Heart left ventricle (tissue), 13 donors: ENCODE results near the gene ACAP1.

ENCODE experiments used
- CTCF ChIP-seq, 12 donors: fragments of 200-600 bp; sonication (generic) in 4 of 12; IDR thresholded peaks; one replicate each; pipeline versions ENCODE4 v1.5.0 to v1.8.0; 2018 to 2022; ENCODE audit warnings: antibody characterized with exemption in 12 of 12, mild to moderate bottlenecking in 5 of 12
- POLR2A ChIP-seq, 2 donors: fragments of 450-650 bp; IDR thresholded peaks; one replicate each; pipeline ENCODE4 v1.6.1; 2017; ENCODE audit warnings: antibody characterized with exemption in 2 of 2, mild to moderate bottlenecking in 2 of 2, moderate library complexity in 2 of 2
- donor health status: ischemic (EF 13 %, LVEDD 7.1; RV severe dilation, severe dysfunction).
- donor health status: DM: no; HTN: yes; CAD: no.
- donor health status: DM: no; HTN: no; CAD: no.
- donor health status: ischemic (EF 25% LVEDD 6.9; RV normal size, moderate dysfunction).
- donor health status: ischemic (EF 25% LVEDD 5.7; RV mildly dilated, moderate dysfunction).
- donor health status: ischemic (EF 35%, LVEDD 5.7; RV mildly dilated, moderate dysfunction).
- donor health status: nonischemic (EF 11% LVEDD 7.7; RV severe dilation, severe dysfunction).
- donor health status: DM: yes; HTN: yes; CAD: no.
- donor health status: PGD.
- donor health status: ischemic (EF 29% LVEDD 5.4; RV normal size, mild dysfunction).
- donor health status: nonischemic (EF 23%, LVEDD 6.1; RV moderate dilation, normal function).

DNA sequence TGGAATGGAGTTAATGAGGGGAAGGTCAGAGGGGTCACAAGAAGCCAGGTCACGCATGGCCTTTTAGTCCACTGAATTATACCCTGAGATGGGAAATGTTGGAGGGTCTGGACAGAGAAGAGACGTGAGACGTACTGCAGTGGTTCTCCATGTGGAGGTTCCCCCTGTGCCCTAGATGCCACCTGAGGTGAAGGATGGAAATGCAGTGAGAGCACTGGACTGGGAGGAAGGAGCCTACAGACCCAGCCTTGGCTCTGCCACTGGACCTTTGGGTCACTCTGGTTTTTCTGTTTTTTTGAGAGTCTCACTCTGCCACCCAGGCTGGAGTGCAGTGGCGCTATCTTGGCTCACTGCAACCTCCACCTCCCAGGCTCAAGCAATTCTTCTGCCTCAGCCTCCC lies 59.8 kb downstream of the ACAP1 start:
- TF ChIP-seq CTCF (IDR thresholded peaks at IDR 0.05) (no peak), POLR2A (IDR thresholded peaks at IDR 0.05) (no peak)
